Chondrocyte (in vitro differentiated cells): ENCODE measurements around the gene RASL11B. TPM values are rescaled to one million over a fixed set of nuclear protein-coding genes. Genes with fewer than 3 reads are reported as not detected.

Source experiments
- DNase-seq: peaks from one replicate; pipeline ENCODE4 v3.0.0; 2021; ENCODE audit warnings: mixed read lengths, low spot score
- H3K27ac Mint-ChIP-seq: one replicate; pipeline ENCODE4 v1.8.0; 2021; ENCODE audit warnings: mild to moderate bottlenecking, moderate library complexity, mixed read lengths; ENCODE audit not compliant: unreplicated experiment
- H3K27me3 Mint-ChIP-seq: 2 replicates; pipeline ENCODE4 v1.8.0; 2021; ENCODE audit warnings: low read depth, mixed read lengths
- H3K36me3 Mint-ChIP-seq: 2 replicates; pipeline ENCODE4 v1.8.0; 2021; ENCODE audit warnings: low read depth, mixed read lengths
- H3K4me1 Mint-ChIP-seq: 2 replicates; pipeline ENCODE4 v1.8.0; 2021; ENCODE audit warnings: low read depth, mild to moderate bottlenecking, mixed read lengths
- H3K4me3 Mint-ChIP-seq: one replicate; pipeline ENCODE4 v1.8.0; 2021; ENCODE audit warnings: mild to moderate bottlenecking, moderate library complexity, mixed read lengths; ENCODE audit not compliant: unreplicated experiment
- H3K9me3 Mint-ChIP-seq: 2 replicates; pipeline ENCODE4 v1.8.0; 2021; ENCODE audit warnings: low read depth, mixed read lengths
- CTCF ChIP-seq: fragments of 200-600 bp; sonication (generic); IDR thresholded peaks from 2 replicates; pipeline ENCODE4 v1.5.0; 2021; ENCODE audit warnings: antibody characterized with exemption, mild to moderate bottlenecking, moderate library complexity
- total RNA-seq: library from RNA; stranded (reverse); gene quantifications from 3 replicates; pipeline ENCODE4 v1.2.1, GENCODE V29; 2021

Gene RASL11B
- total RNA-seq, 1 donor from 2014 or later, result 8.1 TPM

- H3K27me3 Mint-ChIP-seq, result no peaks in the 10 kb centered on the region
- no peak for TF ChIP-seq CTCF
- H3K9me3 Mint-ChIP-seq, result no peaks in the 10 kb centered on the region
- H3K27ac Mint-ChIP-seq, result no peak overlapping the region
- no peak overlapping the region for H3K4me3 Mint-ChIP-seq
- no peak for DNase-seq
- peaks cover 12% of the 10 kb centered on the region for H3K36me3 Mint-ChIP-seq
- H3K4me1 Mint-ChIP-seq, result peaks cover 14% of the 10 kb centered on the region
Measured at GRCh38 chr4:52873191-52873590, 11.1 kb downstream of the RASL11B start.

GRCh38 chr4:52873861-52874343 is 11.8 kb downstream of the RASL11B start:
- Mint-ChIP-seq H3K9me3 (no peaks in the 10 kb centered on the region), H3K4me3 (no peak overlapping the region), H3K27me3 (no peaks in the 10 kb centered on the region), H3K36me3 (peaks cover 12% of the 10 kb centered on the region), H3K27ac (no peak overlapping the region), H3K4me1 (peaks cover 7% of the 10 kb centered on the region)
- no peak for TF ChIP-seq CTCF
- DNase-seq, result no peak

GRCh38 chr4:52874948-52875347 is 12.8 kb downstream of the RASL11B start:
- peaks cover 12% of the 10 kb centered on the region for H3K36me3 Mint-ChIP-seq
- H3K27me3 Mint-ChIP-seq, result no peaks in the 10 kb centered on the region
- H3K4me1 Mint-ChIP-seq, result no peaks in the 10 kb centered on the region
- no peak overlapping the region for H3K27ac Mint-ChIP-seq
- no peak for DNase-seq
- no peak overlapping the region for H3K4me3 Mint-ChIP-seq
- TF ChIP-seq CTCF, result no peak
- H3K9me3 Mint-ChIP-seq, result no peaks in the 10 kb centered on the region

- Mint-ChIP-seq H3K4me1 (no peaks in the 10 kb centered on the region), H3K27ac (no peak overlapping the region), H3K36me3 (peaks cover 8% of the 10 kb centered on the region), H3K27me3 (no peaks in the 10 kb centered on the region), H3K4me3 (no peak overlapping the region), H3K9me3 (no peaks in the 10 kb centered on the region)
- no peak for TF ChIP-seq CTCF
- DNase-seq, result no peak
Measured at GRCh38 chr4:52876069-52876468, 14.0 kb downstream of the RASL11B start.

GRCh38 chr4:52877036-52877435 is 14.9 kb downstream of the RASL11B start:
- no peaks in the 10 kb centered on the region for H3K9me3 Mint-ChIP-seq
- no peak overlapping the region for H3K4me3 Mint-ChIP-seq
- H3K4me1 Mint-ChIP-seq, result no peaks in the 10 kb centered on the region
- H3K36me3 Mint-ChIP-seq, result peaks cover 10% of the 10 kb centered on the region
- H3K27me3 Mint-ChIP-seq, result no peaks in the 10 kb centered on the region
- TF ChIP-seq CTCF, result no peak
- no peak for DNase-seq
- H3K27ac Mint-ChIP-seq, result no peak overlapping the region
